HG03575 (cell line): ENCODE results near the gene SYAP1.
"Not testable (repeated sequence)": the region's sequence is repeated elsewhere in the genome, so short reads cannot be mapped to it uniquely, and the experiment has no call there.

Experiments used
- ATAC-seq: cut with Tn5 transposase; IDR thresholded peaks from one replicate; pipeline ENCODE4 v1.9.1; 2021; ENCODE audit not compliant: unreplicated experiment, insufficient number of reproducible peaks, low FRiP score; ENCODE audit errors: extremely low read depth

Gene SYAP1

GRCh38 chrX:16716451-16716850, 3.0 kb upstream of the SYAP1 start:
- not testable (repeated sequence) for ATAC-seq

GRCh38 chrX:16718824-16719333, 533 bp upstream of the SYAP1 start:
- no peak for ATAC-seq

GRCh38 chrX:16722481-16722880, 3.1 kb downstream of the SYAP1 start:
- no peak for ATAC-seq

DNA sequence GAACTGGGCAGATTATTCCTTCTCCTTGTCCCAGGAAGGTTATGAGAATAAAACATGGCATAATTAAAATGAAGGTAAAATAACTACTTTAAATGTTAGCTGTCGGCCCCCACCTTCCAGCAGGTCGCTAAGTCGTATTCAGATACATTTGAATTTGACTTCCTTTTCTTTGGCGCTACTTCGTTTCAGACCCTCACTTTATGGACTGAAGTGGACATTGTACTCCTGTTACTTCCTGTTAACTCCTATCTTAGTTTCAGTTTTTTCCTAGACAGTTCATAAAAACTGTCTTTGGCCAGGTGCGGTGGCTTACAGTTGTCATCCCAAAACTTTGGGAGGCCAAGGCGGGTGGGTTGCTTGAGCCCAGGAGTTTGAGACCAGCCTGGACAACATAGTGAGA, 5.7 kb downstream of the SYAP1 start:
- no peak for ATAC-seq

DNA sequence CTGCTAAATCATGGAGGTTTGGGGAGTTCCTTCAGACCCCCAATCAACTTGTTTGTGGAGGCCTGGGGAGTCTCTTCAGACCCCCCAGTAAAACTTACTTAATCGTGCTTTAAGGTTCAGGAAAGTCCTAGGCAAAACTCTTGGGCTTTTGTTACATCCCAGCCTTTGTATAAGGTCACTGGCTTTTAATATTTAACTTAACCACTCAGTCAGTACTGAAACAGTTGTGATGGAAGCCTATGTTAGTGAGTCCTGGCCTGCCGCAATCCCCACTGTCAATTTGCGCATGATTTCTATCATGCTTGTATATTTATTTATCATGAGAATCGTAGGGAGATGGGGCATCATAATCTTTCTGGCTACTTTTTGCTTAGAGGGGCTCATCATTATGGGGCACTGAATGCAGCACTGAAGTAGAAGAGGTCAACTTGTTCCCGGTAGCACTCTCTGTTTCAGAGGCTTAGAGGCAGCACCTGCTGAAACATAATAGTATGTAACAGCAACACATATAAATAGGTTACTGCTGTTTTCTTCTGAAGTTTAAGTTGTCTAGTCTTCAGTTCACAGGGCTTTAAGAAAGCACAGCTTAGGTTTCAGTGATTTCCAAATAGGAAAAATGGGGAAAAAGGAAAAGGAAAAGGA, 7.1 kb downstream of the SYAP1 start:
- ATAC-seq, result not testable (repeated sequence)

GRCh38 chrX:16727637-16728036, 8.2 kb downstream of the SYAP1 start:
- no peak for ATAC-seq

- ATAC-seq, result no peak
These were observed 11.0 kb downstream of the SYAP1 start for GRCh38 chrX:16730450-16730849.

GRCh38 chrX:16733013-16733412, 13.6 kb downstream of the SYAP1 start:
- ATAC-seq, result no peak

GRCh38 chrX:16737024-16737423, 17.6 kb downstream of the SYAP1 start:
- no peak for ATAC-seq

DNA sequence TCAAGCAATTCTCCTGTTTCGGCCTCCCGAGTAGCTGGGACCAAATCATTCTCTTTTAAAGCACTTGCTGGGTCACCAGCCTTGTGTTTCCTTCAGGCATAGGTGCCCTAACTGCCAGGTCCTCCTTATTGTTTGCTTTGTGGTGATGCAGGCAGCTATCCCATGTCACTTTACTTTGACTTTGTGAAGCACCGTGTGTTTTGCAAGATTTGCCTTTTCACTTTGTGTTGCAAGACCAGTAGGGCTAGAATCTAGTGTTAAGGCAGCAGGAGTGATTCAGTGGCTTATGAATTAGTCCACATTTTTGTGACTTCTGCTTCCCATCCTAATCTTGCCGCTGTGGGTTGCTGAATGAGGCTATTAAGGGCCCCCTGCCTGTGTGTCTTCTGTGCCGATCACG, 20.2 kb downstream of the SYAP1 start:
- ATAC-seq, result no peak

GRCh38 chrX:16743604-16744325, 24.4 kb downstream of the SYAP1 start:
- ATAC-seq, result no peak

DNA sequence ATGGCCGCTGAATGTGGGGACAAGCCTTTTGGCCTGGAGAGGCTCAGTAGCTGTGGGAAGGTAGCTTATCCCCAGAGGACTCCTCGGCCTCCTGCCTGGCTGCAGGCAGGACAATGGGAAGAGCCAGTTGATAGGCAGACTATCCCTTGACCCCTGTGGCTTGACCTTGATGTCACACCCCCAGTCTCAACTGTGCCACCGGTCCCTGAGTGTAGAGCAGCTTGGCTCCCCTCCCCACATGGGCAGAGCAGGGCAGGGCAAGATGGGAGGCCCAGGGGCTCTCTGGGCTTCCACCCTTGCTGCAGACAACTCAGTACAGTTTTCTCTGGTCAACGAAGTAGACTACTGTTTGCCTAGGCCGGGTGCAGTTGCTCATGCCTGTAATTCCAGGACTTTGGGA, 25.7 kb downstream of the SYAP1 start:
- no peak for ATAC-seq

GRCh38 chrX:16745659-16746058, 26.2 kb downstream of the SYAP1 start:
- ATAC-seq, result no peak

DNA sequence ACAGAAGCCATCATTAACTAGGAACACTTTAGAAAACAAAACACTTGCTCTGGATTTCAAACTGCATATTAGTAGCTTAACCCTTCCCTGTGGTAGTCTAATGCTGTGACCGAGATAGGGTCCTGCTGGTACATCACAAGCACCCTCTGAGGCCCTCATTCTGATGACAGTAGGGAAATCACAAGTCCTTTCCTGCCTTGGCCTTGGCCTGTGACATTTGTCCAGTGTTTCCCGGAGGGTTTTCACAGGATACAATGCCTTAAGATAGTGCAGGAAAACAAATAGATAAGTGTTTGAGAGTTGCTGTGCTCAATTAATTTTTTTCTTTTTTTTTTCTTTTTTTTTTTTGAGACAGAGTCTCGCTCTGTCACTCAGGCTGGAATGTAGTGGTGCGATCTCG, 29.0 kb downstream of the SYAP1 start:
- ATAC-seq, result no peak

GRCh38 chrX:16750136-16750535, 30.7 kb downstream of the SYAP1 start:
- ATAC-seq, result no peak

DNA sequence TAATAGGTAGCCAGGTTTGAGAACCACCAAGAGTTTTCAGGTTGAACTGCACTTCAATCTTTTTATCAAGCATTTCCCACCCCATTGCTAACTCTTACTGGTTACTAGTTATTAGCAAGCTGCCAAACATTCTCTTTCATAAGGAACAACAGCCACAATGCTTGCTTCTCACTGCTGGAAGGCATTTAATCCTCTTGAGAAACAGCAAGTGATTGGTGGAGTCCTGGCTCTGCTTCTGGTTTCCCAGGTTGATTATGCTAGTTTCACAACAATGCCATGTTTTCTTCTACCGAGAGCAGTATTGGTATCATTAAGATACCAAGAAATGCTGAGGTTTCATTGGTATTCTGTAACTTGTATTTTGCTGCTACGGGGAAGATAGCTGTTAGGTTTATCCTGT, 34.6 kb downstream of the SYAP1 start:
- ATAC-seq, result no peak

- ATAC-seq, result no peak
These were observed 37.3 kb downstream of the SYAP1 start for GRCh38 chrX:16756724-16757123.

GRCh38 chrX:16761500-16761899, 42.1 kb downstream of the SYAP1 start:
- not testable (repeated sequence) for ATAC-seq

DNA sequence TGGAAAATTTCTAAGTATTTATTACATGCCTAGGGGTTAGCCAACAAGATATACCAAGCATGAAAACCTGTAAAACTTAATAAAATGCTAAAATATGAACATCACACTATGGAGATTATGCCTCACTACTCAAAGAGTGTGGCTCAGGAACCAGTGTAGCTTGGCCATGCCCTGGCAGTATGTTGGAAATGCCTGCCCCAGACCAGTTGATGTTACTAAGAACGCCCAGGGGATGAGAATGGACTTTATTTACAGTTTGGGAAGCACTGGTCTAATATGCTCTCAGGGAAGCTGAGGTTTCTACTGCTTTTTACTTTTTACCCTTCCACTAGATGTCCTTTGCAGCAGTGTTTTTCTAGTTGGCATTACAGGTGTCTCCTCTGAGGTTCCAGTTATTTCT, 43.2 kb downstream of the SYAP1 start:
- no peak for ATAC-seq

- ATAC-seq, result no peak
These were observed 46.2 kb downstream of the SYAP1 start for GRCh38 chrX:16765594-16765993.
